Natural killer cell (primary cell): Measurements from ENCODE around the gene LGI2. TPM values are rescaled to one million over a fixed set of nuclear protein-coding genes. Genes with fewer than 3 reads are reported as not detected.

Experiments
- ATAC-seq, 3 donors: fragments of 150-1000 bp in 2 of 3; fragments of 200-7000 bp in 1 of 3; cut with Tn5 transposase; 1 replicate in 1 of 3; 2 replicates in 2 of 3; pipeline ENCODE4 v1.10.0; 2021; ENCODE audit warnings: mild to moderate bottlenecking in 2 of 3, moderate library complexity in 2 of 3
- DNase-seq, 2 donors: peaks; one replicate each; pipeline versions ENCODE4 v3.0.0 to v3.0.0-alpha.2; 2013 to 2021; ENCODE audit warnings: mixed read lengths in 1 of 2
- H3K27ac ChIP-seq: one replicate; pipeline ENCODE4 v1.5.1; 2013; ENCODE audit warnings: mild to moderate bottlenecking, low read length
- H3K27me3 ChIP-seq: one replicate; pipeline ENCODE4 v1.6.1; 2013; ENCODE audit warnings: low read length; ENCODE audit not compliant: control insufficient read depth, insufficient read depth
- H3K36me3 ChIP-seq: one replicate; pipeline ENCODE4 v1.6.1; 2013; ENCODE audit warnings: low read length; ENCODE audit not compliant: control insufficient read depth, insufficient read depth
- H3K4me1 ChIP-seq: one replicate; pipeline ENCODE4 v1.6.1; 2013; ENCODE audit warnings: low read length; ENCODE audit not compliant: control insufficient read depth, insufficient read depth
- H3K4me3 ChIP-seq: one replicate; pipeline ENCODE4 v1.5.1; 2013; ENCODE audit warnings: low read length
- H3K9me3 ChIP-seq: one replicate; pipeline ENCODE4 v1.6.1; 2013; ENCODE audit warnings: low read length; ENCODE audit not compliant: control insufficient read depth, insufficient read depth
- H3K27ac Mint-ChIP-seq, 2 donors: one replicate each; pipeline ENCODE4 v1.8.0; 2022; ENCODE audit warnings: mild to moderate bottlenecking in 2 of 2, mixed read lengths in 2 of 2, moderate library complexity in 1 of 2
- H3K27me3 Mint-ChIP-seq, 2 donors: one replicate each; pipeline ENCODE4 v1.8.0; 2022; ENCODE audit warnings: low read depth in 2 of 2, mixed read lengths in 2 of 2
- H3K36me3 Mint-ChIP-seq: one replicate; pipeline ENCODE4 v1.8.0; 2022; ENCODE audit warnings: mixed read lengths
- H3K4me1 Mint-ChIP-seq, 2 donors: one replicate each; pipeline ENCODE4 v1.8.0; 2022; ENCODE audit warnings: mixed read lengths in 2 of 2
- H3K4me3 Mint-ChIP-seq: one replicate; pipeline ENCODE4 v1.8.0; 2022; ENCODE audit warnings: mild to moderate bottlenecking, moderate library complexity, mixed read lengths
- H3K9me3 Mint-ChIP-seq, 2 donors: one replicate each; pipeline ENCODE4 v1.8.0; 2022; ENCODE audit warnings: mixed read lengths in 2 of 2
- WGBS: methylation state at CpG from one replicate; pipeline ENCODE4 v1.1.7; 2013; ENCODE audit warnings: missing lambda C conversion rate; ENCODE audit not compliant: insufficient coverage; 5-methylcytosine and 5-hydroxymethylcytosine counted together
- intact Hi-C: fragments of 100-400 bp; cut with micrococcal nuclease; formaldehyde crosslinking; loops from one replicate; pipeline ENCODE4 v1.14.2; 2022
- total RNA-seq, 4 donors: library from RNA; stranded (reverse); fragments of 120-200 nt in 1 of 4; gene quantifications; one replicate each; pipeline versions ENCODE4 v1.2.3 to v1.2.4, GENCODE V29; 2013 to 2022
- TF ChIP-seq, protein P1 (sequence below): fragments of 200-600 bp; IDR thresholded peaks from one replicate; pipeline ENCODE4 v1.8.0; 2022; ENCODE audit warnings: antibody characterized with exemption

The LGI2 gene
- total RNA-seq, 3 donors from 2014 or later (not counting 1 experiment from before 2014, with no cell fraction given): not detected

DNA sequence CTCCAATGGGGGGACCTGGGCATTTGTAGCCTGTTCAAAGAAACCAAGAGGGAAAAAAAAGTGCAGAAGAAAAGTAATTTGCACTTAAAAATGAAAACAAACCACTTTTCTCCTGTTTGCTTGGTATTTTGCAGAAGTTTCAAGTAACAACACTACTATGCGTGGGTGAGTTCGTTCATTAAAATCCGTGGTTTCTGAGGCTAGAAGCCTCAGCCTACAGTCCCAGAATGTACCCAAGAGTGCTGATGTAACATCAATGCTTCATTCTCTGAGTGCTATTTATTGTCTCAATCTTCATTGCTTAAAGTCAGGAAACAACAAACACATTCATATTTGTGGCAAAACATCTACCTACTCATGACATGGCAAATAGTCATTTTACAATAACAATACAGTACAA, 29.2 kb downstream of the LGI2 start:
- no peak overlapping the region for H3K27ac ChIP-seq
- Mint-ChIP-seq H3K27ac (peak overlapping the region in 1 of 2 donors; percentile 23), H3K36me3 (no peaks in the 10 kb centered on the region), H3K4me1 (peaks cover 9 to 13% of the 10 kb centered on the region in 2 donors), H3K9me3 (no peaks in the 10 kb centered on the region), H3K4me3 (peak overlapping the region; percentile 9), H3K27me3 (peaks cover 0 to 2% of the 10 kb centered on the region in 2 donors)
- no peaks in the 10 kb centered on the region for H3K9me3 ChIP-seq
- DNase-seq (no peak), ATAC-seq (no peak)
- H3K4me3 ChIP-seq: no peak overlapping the region
- H3K4me1 ChIP-seq: peaks cover 4% of the 10 kb centered on the region
- H3K27me3 ChIP-seq: no peaks in the 10 kb centered on the region
- TF ChIP-seq, protein P1, sequence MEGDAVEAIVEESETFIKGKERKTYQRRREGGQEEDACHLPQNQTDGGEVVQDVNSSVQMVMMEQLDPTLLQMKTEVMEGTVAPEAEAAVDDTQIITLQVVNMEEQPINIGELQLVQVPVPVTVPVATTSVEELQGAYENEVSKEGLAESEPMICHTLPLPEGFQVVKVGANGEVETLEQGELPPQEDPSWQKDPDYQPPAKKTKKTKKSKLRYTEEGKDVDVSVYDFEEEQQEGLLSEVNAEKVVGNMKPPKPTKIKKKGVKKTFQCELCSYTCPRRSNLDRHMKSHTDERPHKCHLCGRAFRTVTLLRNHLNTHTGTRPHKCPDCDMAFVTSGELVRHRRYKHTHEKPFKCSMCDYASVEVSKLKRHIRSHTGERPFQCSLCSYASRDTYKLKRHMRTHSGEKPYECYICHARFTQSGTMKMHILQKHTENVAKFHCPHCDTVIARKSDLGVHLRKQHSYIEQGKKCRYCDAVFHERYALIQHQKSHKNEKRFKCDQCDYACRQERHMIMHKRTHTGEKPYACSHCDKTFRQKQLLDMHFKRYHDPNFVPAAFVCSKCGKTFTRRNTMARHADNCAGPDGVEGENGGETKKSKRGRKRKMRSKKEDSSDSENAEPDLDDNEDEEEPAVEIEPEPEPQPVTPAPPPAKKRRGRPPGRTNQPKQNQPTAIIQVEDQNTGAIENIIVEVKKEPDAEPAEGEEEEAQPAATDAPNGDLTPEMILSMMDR: no peak
- intact Hi-C loops: no loop called here
- H3K36me3 ChIP-seq: no peaks in the 10 kb centered on the region
- 24% methylated on average over 3 of the region's 3 CpGs for WGBS

- Histone ChIP-seq H3K4me3 (no peak overlapping the region), H3K36me3 (no peaks in the 10 kb centered on the region), H3K27me3 (no peaks in the 10 kb centered on the region), H3K27ac (no peak overlapping the region), H3K9me3 (no peaks in the 10 kb centered on the region), H3K4me1 (peaks cover 4% of the 10 kb centered on the region)
- Mint-ChIP-seq H3K36me3 (no peaks in the 10 kb centered on the region), H3K27ac (peak overlapping the region in 1 of 2 donors; percentile 23), H3K4me1 (peaks cover 9 to 13% of the 10 kb centered on the region in 2 donors), H3K27me3 (peaks cover 0 to 4% of the 10 kb centered on the region in 2 donors), H3K4me3 (no peak overlapping the region), H3K9me3 (no peaks in the 10 kb centered on the region)
- 60% methylated on average over 1 of the region's 5 CpGs for WGBS
- ATAC-seq: no peak
- DNase-seq: no peak
- TF ChIP-seq, protein P1: no peak
- intact Hi-C loops: no loop called here
Observed at GRCh38 chr4:25000639-25001038, 30.1 kb downstream of the LGI2 start.

DNA sequence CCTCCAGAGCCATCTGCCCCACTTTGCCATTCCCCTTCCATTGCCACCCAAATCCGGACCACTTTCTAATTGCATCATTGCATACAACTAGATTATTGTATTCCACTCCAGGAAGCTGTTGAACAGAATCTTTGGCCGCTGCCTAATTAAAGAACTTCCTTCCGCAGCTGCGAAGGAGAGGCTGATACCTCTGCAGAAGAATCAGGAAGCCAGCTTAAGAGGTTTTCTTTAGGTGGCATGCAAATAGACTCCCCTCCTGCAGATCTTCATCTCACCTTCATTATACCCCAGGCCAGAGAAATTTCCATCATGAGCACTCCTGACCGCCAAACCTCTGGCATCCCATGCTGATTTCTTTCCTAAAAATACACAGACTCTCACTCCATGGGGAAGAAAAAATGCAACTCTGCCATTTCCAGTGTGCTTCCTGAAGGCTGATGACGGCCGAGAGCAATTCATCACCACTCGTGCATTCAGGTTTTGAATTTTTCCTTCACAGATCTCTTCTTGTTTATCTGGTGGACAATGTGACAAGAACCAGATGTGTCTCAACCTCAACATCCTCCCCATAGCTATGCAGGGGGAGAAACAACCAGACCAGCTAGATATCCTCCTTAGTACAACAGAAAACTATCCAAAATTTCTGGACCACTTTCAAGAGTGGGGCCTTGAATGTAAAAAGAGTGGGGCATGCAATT, 31.2 kb downstream of the LGI2 start:
- Mint-ChIP-seq H3K4me3 (peak overlapping the region; percentile 84), H3K27me3 (peaks cover 0 to 3% of the 10 kb centered on the region in 2 donors), H3K4me1 (peaks cover 9 to 13% of the 10 kb centered on the region in 2 donors), H3K9me3 (no peaks in the 10 kb centered on the region), H3K36me3 (no peaks in the 10 kb centered on the region), H3K27ac (peak overlapping the region in 1 of 2 donors; percentile 81)
- TF ChIP-seq, protein P1: no peak
- Histone ChIP-seq H3K4me3 (no peak overlapping the region), H3K9me3 (no peaks in the 10 kb centered on the region), H3K36me3 (no peaks in the 10 kb centered on the region), H3K27me3 (no peaks in the 10 kb centered on the region), H3K27ac (no peak overlapping the region), H3K4me1 (peaks cover 4% of the 10 kb centered on the region)
- WGBS: 12% methylated on average over 8 of the region's 8 CpGs
- DNase-seq (no peak), ATAC-seq (peak in 1 of 3 donors; percentile 59)
- intact Hi-C loops: no loop called here
